ENCODE measurements around the gene HBG2.
"Not testable (repeated sequence)": the region's sequence is repeated elsewhere in the genome, so short reads cannot be mapped to it uniquely, and the experiment has no call there.

DNA sequence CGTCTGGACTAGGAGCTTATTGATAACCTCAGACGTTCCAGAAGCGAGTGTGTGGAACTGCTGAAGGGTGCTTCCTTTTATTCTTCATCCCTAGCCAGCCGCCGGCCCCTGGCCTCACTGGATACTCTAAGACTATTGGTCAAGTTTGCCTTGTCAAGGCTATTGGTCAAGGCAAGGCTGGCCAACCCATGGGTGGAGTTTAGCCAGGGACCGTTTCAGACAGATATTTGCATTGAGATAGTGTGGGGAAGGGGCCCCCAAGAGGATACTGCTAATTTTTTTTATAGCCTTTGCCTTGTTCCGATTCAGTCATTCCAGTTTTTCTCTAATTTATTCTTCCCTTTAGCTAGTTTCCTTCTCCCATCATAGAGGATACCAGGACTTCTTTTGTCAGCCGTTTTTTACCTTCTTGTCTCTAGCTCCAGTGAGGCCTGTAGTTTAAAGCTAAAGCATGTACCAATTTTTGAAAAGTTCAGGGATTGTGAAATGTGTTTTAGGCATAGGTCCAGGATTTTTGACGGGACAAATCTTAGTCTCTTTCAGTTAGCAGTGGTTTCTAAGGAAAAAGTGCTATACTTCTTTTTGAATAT lies 4.7 kb downstream of the HBG2 start, which contains the start of gene HBG1:
- TF ChIP-seq CTCF (conservative IDR thresholded peaks at IDR 0.05 in 1 of 2, IDR thresholded peaks at IDR 0.05 in 1 of 2; ENCODE audit: low read depth in 1 of 2, low read length in 2 of 2); EZH2 (IDR thresholded peaks at IDR 0.05; ENCODE audit: low read length, missing control alignments): not testable (repeated sequence)
